Measurements from ENCODE around the gene ZNRF3. TPM values are rescaled to one million over a fixed set of nuclear protein-coding genes. Genes with fewer than 3 reads are reported as not detected.
"Not testable (repeated sequence)": the region's sequence is repeated elsewhere in the genome, so short reads cannot be mapped to it uniquely, and the experiment has no call there.

ZNRF3 gene
- total RNA-seq, 1 donor from 2014 or later: 2.0 TPM

- Mint-ChIP-seq H3K36me3 (ENCODE audit: low read depth) (peaks cover 1% of the 10 kb centered on the region), H3K9me3 (no peaks in the 10 kb centered on the region), H3K4me3 (peak overlapping the region; percentile 43), H3K4me1 (peaks cover 22% of the 10 kb centered on the region), H3K27me3 (peaks cover 65% of the 10 kb centered on the region), H3K27ac (peak overlapping the region; percentile 62)
- peak; percentile 64 for DNase-seq
- intact Hi-C loops (cut with micrococcal nuclease): loop anchor here (1.0 to 2.0 kb wide), 5 partner anchors 24 to 233 kb away; partner anchors contain the start of genes CCDC117 and ZNRF3
These were observed 24.1 kb downstream of the ZNRF3 start for GRCh38 chr22:28907311-28908008.

DNA sequence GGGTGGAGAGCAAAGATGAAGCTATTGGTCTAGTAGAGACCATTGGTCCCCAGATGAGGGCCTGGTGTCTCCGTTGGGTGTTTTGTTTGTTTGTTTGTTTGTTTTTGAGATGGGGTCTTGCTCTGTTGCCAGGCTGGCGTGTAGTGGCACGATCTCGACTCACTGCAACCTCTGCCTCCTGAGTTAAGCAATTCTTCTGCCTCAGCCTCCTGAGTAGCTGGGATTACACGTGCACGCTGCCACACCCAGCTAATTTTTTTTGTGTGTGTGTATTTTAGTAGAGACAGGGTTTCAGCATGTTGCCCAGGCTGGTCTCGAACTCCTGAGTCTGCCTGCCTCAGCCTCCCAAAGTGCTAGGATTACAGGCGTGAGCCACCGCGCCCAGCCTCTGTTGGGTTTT, 25.4 kb downstream of the ZNRF3 start:
- Mint-ChIP-seq H3K27ac (peak overlapping the region; percentile 67), H3K4me1 (peaks cover 22% of the 10 kb centered on the region), H3K4me3 (peak overlapping the region; percentile 1), H3K27me3 (peaks cover 62% of the 10 kb centered on the region)
- not testable (repeated sequence) for DNase-seq; H3K36me3 Mint-ChIP-seq (ENCODE audit: low read depth); H3K9me3 Mint-ChIP-seq
- intact Hi-C loops (cut with micrococcal nuclease): loop anchor here (1.0 to 2.0 kb wide), 5 partner anchors 46 to 168 kb away; partner anchors contain the start of genes CCDC117 and CHEK2

DNA sequence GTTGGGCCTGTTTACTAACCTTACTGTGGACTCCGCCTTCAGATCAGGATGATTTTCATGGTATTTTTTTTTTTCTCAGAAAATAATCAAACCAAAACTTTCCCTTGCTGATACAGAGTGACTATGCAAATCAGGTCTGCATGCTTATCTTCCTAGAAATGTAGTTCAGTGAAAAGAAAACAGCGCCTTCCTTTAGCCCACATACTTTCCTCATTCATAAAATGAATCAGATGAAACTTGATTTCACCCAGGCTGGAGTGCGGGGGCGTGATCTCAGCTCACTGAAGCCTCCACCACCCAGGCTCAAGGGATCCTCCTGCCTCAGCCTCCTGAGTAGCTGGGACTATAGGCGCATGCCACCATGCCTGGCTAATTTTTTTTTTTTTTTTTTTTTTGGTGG, 26.0 kb downstream of the ZNRF3 start:
- intact Hi-C loops (cut with micrococcal nuclease): loop anchor here (1.0 to 2.0 kb wide), 5 partner anchors 45 to 168 kb away; partner anchors contain the start of genes CCDC117 and CHEK2
- Mint-ChIP-seq H3K27me3 (peaks cover 62% of the 10 kb centered on the region), H3K9me3 (no peaks in the 10 kb centered on the region), H3K36me3 (ENCODE audit: low read depth) (peaks cover 1% of the 10 kb centered on the region), H3K27ac (peak overlapping the region; percentile 67), H3K4me3 (peak overlapping the region; percentile 1), H3K4me1 (peaks cover 22% of the 10 kb centered on the region)
- DNase-seq: peak; percentile 75

GRCh38 chr22:28910569-28911303, 27.4 kb downstream of the ZNRF3 start:
- H3K9me3 Mint-ChIP-seq: no peaks in the 10 kb centered on the region
- H3K36me3 Mint-ChIP-seq (ENCODE audit: low read depth): peaks cover 1% of the 10 kb centered on the region
- intact Hi-C loops (cut with micrococcal nuclease): no loop called here
- no peak for DNase-seq
- peaks cover 58% of the 10 kb centered on the region for H3K27me3 Mint-ChIP-seq
- H3K27ac Mint-ChIP-seq: no peak overlapping the region
- peaks cover 20% of the 10 kb centered on the region for H3K4me1 Mint-ChIP-seq
- no peak overlapping the region for H3K4me3 Mint-ChIP-seq

DNA sequence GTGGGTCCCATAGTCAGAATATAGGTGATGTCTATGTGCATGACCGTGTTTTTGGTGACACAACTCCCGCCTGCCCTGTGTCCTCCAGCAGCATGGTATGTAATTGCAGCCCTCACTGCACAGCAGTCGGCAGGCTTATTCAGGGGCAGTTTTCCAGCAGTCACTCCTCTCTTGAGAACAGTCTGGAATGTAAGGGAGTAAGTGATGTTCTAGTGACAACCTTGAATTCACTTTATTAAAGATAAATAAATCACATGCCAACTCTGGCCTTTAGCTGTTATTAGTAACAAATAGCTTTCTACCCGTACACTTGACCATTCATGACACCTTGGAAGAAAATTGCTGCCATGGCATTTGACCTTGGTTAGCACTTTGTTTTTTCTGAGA, 27.9 kb downstream of the ZNRF3 start:
- no peak overlapping the region for H3K27ac Mint-ChIP-seq
- no peaks in the 10 kb centered on the region for H3K9me3 Mint-ChIP-seq
- intact Hi-C loops (cut with micrococcal nuclease): no loop called here
- H3K4me1 Mint-ChIP-seq: peaks cover 18% of the 10 kb centered on the region
- DNase-seq: no peak
- peaks cover 1% of the 10 kb centered on the region for H3K36me3 Mint-ChIP-seq (ENCODE audit: low read depth)
- H3K27me3 Mint-ChIP-seq: peaks cover 57% of the 10 kb centered on the region
- no peak overlapping the region for H3K4me3 Mint-ChIP-seq

GRCh38 chr22:28911777-28912669, 28.7 kb downstream of the ZNRF3 start:
- no peak overlapping the region for H3K27ac Mint-ChIP-seq
- H3K36me3 Mint-ChIP-seq (ENCODE audit: low read depth): peaks cover 1% of the 10 kb centered on the region
- H3K4me1 Mint-ChIP-seq: peaks cover 18% of the 10 kb centered on the region
- intact Hi-C loops (cut with micrococcal nuclease): no loop called here
- no peak for DNase-seq
- H3K4me3 Mint-ChIP-seq: no peak overlapping the region
- H3K9me3 Mint-ChIP-seq: no peaks in the 10 kb centered on the region
- H3K27me3 Mint-ChIP-seq: peaks cover 59% of the 10 kb centered on the region

- peaks cover 70% of the 10 kb centered on the region for H3K27me3 Mint-ChIP-seq
- DNase-seq: no peak
- no peak overlapping the region for H3K4me3 Mint-ChIP-seq
- H3K9me3 Mint-ChIP-seq: no peaks in the 10 kb centered on the region
- H3K36me3 Mint-ChIP-seq (ENCODE audit: low read depth): no peaks in the 10 kb centered on the region
- H3K27ac Mint-ChIP-seq: no peak overlapping the region
- peaks cover 3% of the 10 kb centered on the region for H3K4me1 Mint-ChIP-seq
- intact Hi-C loops (cut with micrococcal nuclease): no loop called here
These were observed 30.8 kb downstream of the ZNRF3 start for GRCh38 chr22:28914201-28914600.

GRCh38 chr22:28915969-28916368, 32.6 kb downstream of the ZNRF3 start:
- no peaks in the 10 kb centered on the region for H3K36me3 Mint-ChIP-seq (ENCODE audit: low read depth)
- no peak overlapping the region for H3K4me3 Mint-ChIP-seq
- intact Hi-C loops (cut with micrococcal nuclease): no loop called here
- H3K27me3 Mint-ChIP-seq: peaks cover 68% of the 10 kb centered on the region
- DNase-seq: no peak
- H3K9me3 Mint-ChIP-seq: no peaks in the 10 kb centered on the region
- H3K27ac Mint-ChIP-seq: no peak overlapping the region
- H3K4me1 Mint-ChIP-seq: no peaks in the 10 kb centered on the region

DNA sequence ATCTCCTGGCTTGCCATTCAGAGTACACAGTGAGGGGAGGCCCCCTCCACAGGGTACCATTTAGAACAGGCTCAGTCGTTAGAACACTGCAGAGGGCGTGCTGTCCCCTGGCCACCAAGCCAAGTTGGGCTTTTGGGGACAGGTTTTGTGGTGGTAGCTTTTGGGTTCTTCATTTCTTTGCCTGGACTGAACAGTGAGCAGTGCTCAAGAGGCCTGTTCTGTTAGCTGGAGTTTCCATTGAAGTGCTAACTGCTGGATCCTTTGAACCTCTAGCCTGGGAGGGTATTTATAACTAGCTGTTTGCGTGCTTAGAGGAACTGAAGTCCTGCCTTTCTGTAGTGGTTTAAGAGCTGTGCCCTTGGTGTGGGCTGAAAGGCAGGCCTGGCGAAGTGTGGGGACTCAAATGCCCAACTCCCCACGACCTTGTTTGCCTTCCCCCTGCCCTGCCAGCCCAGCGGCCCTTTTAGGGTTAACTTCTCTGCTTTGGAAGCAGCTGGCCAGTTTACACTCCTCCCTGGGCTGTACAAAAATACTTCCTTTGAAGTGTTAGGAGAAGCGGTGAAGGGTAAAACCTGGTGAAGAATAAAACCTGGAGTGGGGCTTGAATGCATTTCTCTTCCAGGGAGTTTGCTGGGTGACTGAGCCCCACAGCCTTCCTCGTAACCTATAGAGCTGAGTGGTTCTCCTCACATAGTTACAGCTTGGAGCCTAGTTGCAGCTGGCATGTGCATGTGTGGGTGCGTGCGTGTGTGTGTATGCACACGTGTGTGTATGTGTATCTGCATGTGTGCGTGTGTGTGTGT, 34.6 kb downstream of the ZNRF3 start:
- no peak for DNase-seq
- peaks cover 76% of the 10 kb centered on the region for H3K27me3 Mint-ChIP-seq
- no peaks in the 10 kb centered on the region for H3K4me1 Mint-ChIP-seq
- no peaks in the 10 kb centered on the region for H3K9me3 Mint-ChIP-seq
- H3K27ac Mint-ChIP-seq: no peak overlapping the region
- intact Hi-C loops (cut with micrococcal nuclease): no loop called here
- no peaks in the 10 kb centered on the region for H3K36me3 Mint-ChIP-seq (ENCODE audit: low read depth)
- H3K4me3 Mint-ChIP-seq: no peak overlapping the region

GRCh38 chr22:28918550-28919271, 35.3 kb downstream of the ZNRF3 start:
- intact Hi-C loops (cut with micrococcal nuclease): no loop called here
- no peak for DNase-seq
- H3K4me3 Mint-ChIP-seq: no peak overlapping the region
- H3K9me3 Mint-ChIP-seq: no peaks in the 10 kb centered on the region
- no peaks in the 10 kb centered on the region for H3K4me1 Mint-ChIP-seq
- no peaks in the 10 kb centered on the region for H3K36me3 Mint-ChIP-seq (ENCODE audit: low read depth)
- no peak overlapping the region for H3K27ac Mint-ChIP-seq
- peaks cover 76% of the 10 kb centered on the region for H3K27me3 Mint-ChIP-seq

DNA sequence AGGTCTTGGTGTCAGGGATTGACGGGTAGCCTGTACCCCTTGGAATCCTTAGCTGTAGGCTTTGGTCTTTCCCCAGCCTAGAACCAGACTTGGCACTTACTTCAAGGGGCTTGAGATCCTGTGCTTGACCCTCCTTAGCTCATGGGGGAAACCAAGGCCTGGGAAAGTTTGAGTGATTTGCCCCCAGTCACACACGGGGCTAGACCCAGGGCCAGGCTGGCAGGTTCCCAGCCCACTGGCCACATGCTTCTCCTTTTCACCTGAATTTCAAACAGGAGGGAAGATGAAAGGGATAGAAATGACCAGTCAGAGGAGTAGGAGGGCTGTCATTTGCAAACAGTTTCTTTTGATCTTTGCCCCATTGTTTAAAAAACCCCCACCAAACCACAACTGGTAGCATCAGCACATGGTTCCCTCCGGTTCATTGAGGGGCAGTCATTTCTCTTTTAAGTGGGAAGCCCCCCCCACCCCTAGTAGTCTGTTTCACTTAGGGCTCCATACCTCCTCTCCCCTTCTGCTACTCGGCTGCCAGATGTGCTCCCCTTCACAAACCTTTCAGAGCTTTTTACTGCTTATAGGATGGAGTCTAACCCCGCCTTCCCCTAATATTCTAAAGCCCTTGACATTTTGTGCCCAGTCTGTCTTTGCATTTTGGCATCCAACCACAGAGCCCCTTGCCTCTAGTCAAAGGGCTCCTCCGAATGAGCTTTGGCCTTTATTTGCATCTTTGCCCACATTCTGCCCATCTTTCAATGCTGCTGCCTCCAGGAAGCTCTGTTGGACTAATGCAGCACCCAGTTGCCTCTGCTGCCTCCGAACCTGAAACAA, 37.6 kb downstream of the ZNRF3 start:
- DNase-seq: no peak
- no peak overlapping the region for H3K4me3 Mint-ChIP-seq
- H3K9me3 Mint-ChIP-seq: no peaks in the 10 kb centered on the region

GRCh38 chr22:28921585-28921879, 38.2 kb downstream of the ZNRF3 start:
- intact Hi-C loops (cut with micrococcal nuclease): no loop called here
- no peak for DNase-seq
- Mint-ChIP-seq H3K4me1 (no peaks in the 10 kb centered on the region), H3K27ac (no peak overlapping the region), H3K36me3 (ENCODE audit: low read depth) (no peaks in the 10 kb centered on the region), H3K4me3 (no peak overlapping the region), H3K9me3 (no peaks in the 10 kb centered on the region), H3K27me3 (peaks cover 73% of the 10 kb centered on the region)

More for the DNA sequence above, 37.6 kb downstream of the ZNRF3 start:
- Mint-ChIP-seq H3K4me1 (no peaks in the 10 kb centered on the region), H3K36me3 (ENCODE audit: low read depth) (no peaks in the 10 kb centered on the region), H3K27me3 (peaks cover 76% of the 10 kb centered on the region), H3K27ac (no peak overlapping the region)
- intact Hi-C loops (cut with micrococcal nuclease): no loop called here

Measured in activated CD4-positive, alpha-beta T cell treated with anti-CD3 and anti-CD28 coated beads, Interleukin-2, amount 10 ng/mL, durations not matched to agents 24 days and 14 days (primary cell).